NK-92 (cell line): ENCODE data around the gene DTD1.
"Not testable (repeated sequence)": the region's sequence is repeated elsewhere in the genome, so short reads cannot be mapped to it uniquely, and the experiment has no call there.

ENCODE experiments used
- DNase-seq: peaks from one replicate; lab custom pipeline; 2025; ENCODE audit not compliant: unreplicated experiment; lab: John Stamatoyannopoulos, UW

The DTD1 gene

GRCh38 chr20:18783385-18783959, 195.6 kb downstream of the DTD1 start:
- no peak for DNase-seq

GRCh38 chr20:18787046-18787445, 199.2 kb downstream of the DTD1 start:
- DNase-seq = not testable (repeated sequence)

- no peak for DNase-seq
Observed at GRCh38 chr20:18788021-18788420, 200.2 kb downstream of the DTD1 start.

GRCh38 chr20:18790787-18791186, 202.9 kb downstream of the DTD1 start:
- DNase-seq = no peak

GRCh38 chr20:18793625-18794427, 206.0 kb downstream of the DTD1 start:
- no peak for DNase-seq

- no peak for DNase-seq
Observed at GRCh38 chr20:18794428-18794787, 206.6 kb downstream of the DTD1 start.

- DNase-seq = no peak
Observed at GRCh38 chr20:18795366-18795765, 207.5 kb downstream of the DTD1 start.

GRCh38 chr20:18796282-18796833, 208.5 kb downstream of the DTD1 start:
- no peak for DNase-seq

GRCh38 chr20:18801516-18801915, 213.7 kb downstream of the DTD1 start:
- DNase-seq = no peak

- DNase-seq = no peak
Observed at GRCh38 chr20:18802012-18802634, 214.3 kb downstream of the DTD1 start.

- DNase-seq = no peak
Observed at GRCh38 chr20:18805881-18806280, 218.0 kb downstream of the DTD1 start.

- no peak for DNase-seq
Observed at GRCh38 chr20:18808712-18809111, 220.9 kb downstream of the DTD1 start.

- no peak for DNase-seq
Observed at GRCh38 chr20:18811186-18811585, 223.3 kb downstream of the DTD1 start.

GRCh38 chr20:18811904-18812303, 224.1 kb downstream of the DTD1 start:
- DNase-seq = no peak

GRCh38 chr20:18813483-18813882, 225.6 kb downstream of the DTD1 start, which contains the start of gene SCP2D1:
Gene SCP2D1, plus strand, starts transcription at chr20:18813783. Its CDS starts 33 bp downstream, at chr20:18813816.
- DNase-seq = no peak

- no peak for DNase-seq
Observed at GRCh38 chr20:18815194-18815942, 227.5 kb downstream of the DTD1 start.
